CD8-positive, alpha-beta memory T cell (primary cell): ENCODE results near the gene RNF19B. TPM values are rescaled to one million over a fixed set of nuclear protein-coding genes. Genes with fewer than 3 reads are reported as not detected.

Experiments
- CTCF ChIA-PET: fragments of 350-600 bp; sonication (Branson Sonifier 250); formaldehyde crosslinking; loops from one replicate; lab custom pipeline; 2021; ENCODE audit warnings: antibody characterized with exemption; lab: Charles Lee
- POLR2A ChIA-PET: fragments of 350-600 bp; sonication (Branson Sonifier 250); formaldehyde crosslinking; loops from one replicate; lab custom pipeline; 2021; ENCODE audit warnings: antibody characterized with exemption; lab: Charles Lee
- DNase-seq, 5 donors: peaks; one replicate each; pipeline versions ENCODE4 v3.0.0 to v3.0.0-alpha.2; 2020 to 2022; ENCODE audit warnings: mixed read lengths in 1 of 5
- H3K27ac ChIP-seq: one replicate; pipeline ENCODE4 v1.7.0; 2013; ENCODE audit warnings: low read depth, mild to moderate bottlenecking, low read length, moderate library complexity
- H3K27me3 ChIP-seq: 2 replicates; pipeline ENCODE4 v1.7.0; 2013; ENCODE audit warnings: low read length, mild to moderate bottlenecking; ENCODE audit not compliant: insufficient read depth, poor library complexity, severe bottlenecking
- H3K36me3 ChIP-seq: 2 replicates; pipeline ENCODE4 v1.7.0; 2013; ENCODE audit warnings: mild to moderate bottlenecking, low read length, moderate library complexity; ENCODE audit not compliant: insufficient read depth
- H3K4me1 ChIP-seq: 2 replicates; pipeline ENCODE4 v1.7.0; 2013; ENCODE audit warnings: mild to moderate bottlenecking, low read length, moderate library complexity; ENCODE audit not compliant: insufficient read depth
- H3K4me3 ChIP-seq: 2 replicates; pipeline ENCODE4 v1.7.0; 2013; ENCODE audit warnings: mild to moderate bottlenecking, low read length
- H3K9me3 ChIP-seq: 2 replicates; pipeline ENCODE4 v1.7.0; 2013; ENCODE audit warnings: mild to moderate bottlenecking, low read length
- H3K27ac Mint-ChIP-seq, 8 donors: one replicate each; pipeline ENCODE4 v1.8.0; 2020 to 2021; ENCODE audit warnings: mixed read lengths in 8 of 8, mild to moderate bottlenecking in 6 of 8, inconsistent platforms in 3 of 8, moderate library complexity in 3 of 8
- H3K27me3 Mint-ChIP-seq, 2 donors: one replicate each; pipeline ENCODE4 v1.8.0; 2020 to 2021; ENCODE audit warnings: mixed read lengths in 2 of 2, mild to moderate bottlenecking in 1 of 2, moderate library complexity in 1 of 2
- H3K36me3 Mint-ChIP-seq, 3 donors: one replicate each; pipeline ENCODE4 v1.8.0; 2020 to 2021; ENCODE audit warnings: mixed read lengths in 3 of 3, inconsistent platforms in 1 of 3, mild to moderate bottlenecking in 1 of 3
- H3K4me1 Mint-ChIP-seq, 3 donors: one replicate each; pipeline ENCODE4 v1.8.0; 2020 to 2021; ENCODE audit warnings: mixed read lengths in 3 of 3, inconsistent platforms in 1 of 3, mild to moderate bottlenecking in 1 of 3
- H3K4me3 Mint-ChIP-seq, 7 donors: one replicate each; pipeline ENCODE4 v1.8.0; 2020 to 2021; ENCODE audit warnings: mixed read lengths in 7 of 7, mild to moderate bottlenecking in 6 of 7, moderate library complexity in 4 of 7, inconsistent platforms in 2 of 7
- H3K9me3 Mint-ChIP-seq, 5 donors: one replicate each; pipeline ENCODE4 v1.8.0; 2020 to 2022; ENCODE audit warnings: mixed read lengths in 5 of 5, mild to moderate bottlenecking in 3 of 5, moderate library complexity in 2 of 5, inconsistent platforms in 1 of 5
- polyA plus RNA-seq: library from polyadenylated mRNA; unstranded; fragments of 300-500 nt; fragmentation: Illumina TruSeq; gene quantifications from one replicate; pipeline ENCODE4 v1.2.3, GENCODE V29; 2021
- total RNA-seq, 2 experiments: library from RNA; stranded (reverse); gene quantifications; one replicate each; pipeline ENCODE4 v1.2.3, GENCODE V29; 2021

The RNF19B gene
- total and polyA plus RNA-seq, 3 experiments from 2014 or later = 4.3 to 39.9 (median 39.6) TPM

GRCh38 chr1:32898958-32899357, 65.7 kb downstream of the RNF19B start:
- peaks cover 39% of the 10 kb centered on the region for H3K27me3 ChIP-seq
- peaks cover 50 to 64% of the 10 kb centered on the region in 2 donors for H3K27me3 Mint-ChIP-seq
- peak overlapping the region in 1 of 8 donors; percentile 68 for H3K27ac Mint-ChIP-seq
- no peak overlapping the region for H3K27ac ChIP-seq
- H3K4me1 Mint-ChIP-seq = peaks cover 5 to 14% (median 8%) of the 10 kb centered on the region in 3 donors
- peaks cover 7% of the 10 kb centered on the region for H3K4me1 ChIP-seq
- H3K36me3 Mint-ChIP-seq = no peaks in the 10 kb centered on the region
- ChIA-PET POLR2A (no interaction called here), CTCF (interaction anchor here (1.5 to 2.3 kb wide), 2 partner anchors 26 to 108 kb away, joined by 3 to 6 read pairs; no protein-coding TSS in a partner anchor)
- no peaks in the 10 kb centered on the region for H3K36me3 ChIP-seq
- no peak for DNase-seq
- H3K9me3 Mint-ChIP-seq = peaks cover 0 to 2% (median 0%) of the 10 kb centered on the region in 5 donors
- H3K4me3 Mint-ChIP-seq = peak overlapping the region in 2 of 7 donors; percentile 24 to 72
- H3K9me3 ChIP-seq = no peaks in the 10 kb centered on the region
- H3K4me3 ChIP-seq = no peak overlapping the region

GRCh38 chr1:32898056-32898455, 66.6 kb downstream of the RNF19B start:
- Mint-ChIP-seq H3K4me3 (no peak overlapping the region), H3K27ac (peak overlapping the region in 1 of 8 donors; percentile 47), H3K4me1 (peaks cover 5 to 18% (median 11%) of the 10 kb centered on the region in 3 donors), H3K36me3 (no peaks in the 10 kb centered on the region), H3K9me3 (peaks cover 0 to 2% (median 0%) of the 10 kb centered on the region in 5 donors), H3K27me3 (peaks cover 46 to 69% of the 10 kb centered on the region in 2 donors)
- Histone ChIP-seq H3K27ac (no peak overlapping the region), H3K4me3 (no peak overlapping the region), H3K36me3 (no peaks in the 10 kb centered on the region), H3K9me3 (no peaks in the 10 kb centered on the region), H3K27me3 (peaks cover 45% of the 10 kb centered on the region), H3K4me1 (peaks cover 7% of the 10 kb centered on the region)
- CTCF ChIA-PET = interaction anchor here (0.5 to 2.3 kb wide), 3 partner anchors 25 to 109 kb away, joined by 3 to 6 read pairs (median 3); no protein-coding TSS in a partner anchor
- POLR2A ChIA-PET = interaction anchor here (0.5 kb wide), 1 partner anchor 9 kb away, joined by 8 read pairs; no protein-coding TSS in a partner anchor
- no peak for DNase-seq

- Histone ChIP-seq H3K9me3 (no peaks in the 10 kb centered on the region), H3K27me3 (peaks cover 44% of the 10 kb centered on the region), H3K4me3 (no peak overlapping the region), H3K36me3 (no peaks in the 10 kb centered on the region), H3K27ac (no peak overlapping the region), H3K4me1 (peaks cover 7% of the 10 kb centered on the region)
- peaks cover 0 to 2% (median 0%) of the 10 kb centered on the region in 5 donors for H3K9me3 Mint-ChIP-seq
- no peak for DNase-seq
- H3K27me3 Mint-ChIP-seq = peaks cover 43 to 66% of the 10 kb centered on the region in 2 donors
- peaks cover 8 to 23% (median 13%) of the 10 kb centered on the region in 3 donors for H3K4me1 Mint-ChIP-seq
- H3K4me3 Mint-ChIP-seq = no peak overlapping the region
- ChIA-PET POLR2A (interaction anchor here (0.5 kb wide), 1 partner anchor 10 kb away, joined by 8 read pairs; no protein-coding TSS in a partner anchor), CTCF (interaction anchor here (0.9 kb wide), 1 partner anchor 20 kb away, joined by 3 read pairs; no protein-coding TSS in a partner anchor)
- H3K27ac Mint-ChIP-seq = peak overlapping the region in 1 of 8 donors; percentile 47
- H3K36me3 Mint-ChIP-seq = no peaks in the 10 kb centered on the region
Observed at GRCh38 chr1:32897082-32898049, 67.2 kb downstream of the RNF19B start.

- Mint-ChIP-seq H3K36me3 (no peaks in the 10 kb centered on the region), H3K27me3 (peaks cover 44 to 66% of the 10 kb centered on the region in 2 donors), H3K9me3 (peaks cover 0 to 2% (median 0%) of the 10 kb centered on the region in 5 donors), H3K4me1 (peaks cover 11 to 18% (median 14%) of the 10 kb centered on the region in 3 donors), H3K4me3 (no peak overlapping the region), H3K27ac (peak overlapping the region in 1 of 8 donors; percentile 87)
- peaks cover 7% of the 10 kb centered on the region for H3K4me1 ChIP-seq
- H3K9me3 ChIP-seq = no peaks in the 10 kb centered on the region
- no peak for DNase-seq
- ChIA-PET CTCF (interaction anchor here (0.9 kb wide), 1 partner anchor 21 kb away, joined by 3 read pairs; no protein-coding TSS in a partner anchor), POLR2A (no interaction called here)
- peaks cover 45% of the 10 kb centered on the region for H3K27me3 ChIP-seq
- H3K4me3 ChIP-seq = no peak overlapping the region
- H3K27ac ChIP-seq = no peak overlapping the region
- H3K36me3 ChIP-seq = no peaks in the 10 kb centered on the region
Observed at GRCh38 chr1:32896451-32896850, 68.2 kb downstream of the RNF19B start.

- Histone ChIP-seq H3K27ac (no peak overlapping the region), H3K4me1 (peaks cover 3% of the 10 kb centered on the region), H3K27me3 (peaks cover 46% of the 10 kb centered on the region), H3K36me3 (no peaks in the 10 kb centered on the region), H3K4me3 (no peak overlapping the region), H3K9me3 (no peaks in the 10 kb centered on the region)
- H3K36me3 Mint-ChIP-seq = no peaks in the 10 kb centered on the region
- peaks cover 41 to 72% of the 10 kb centered on the region in 2 donors for H3K27me3 Mint-ChIP-seq
- peaks cover 8 to 14% (median 11%) of the 10 kb centered on the region in 3 donors for H3K4me1 Mint-ChIP-seq
- no peak for DNase-seq
- H3K4me3 Mint-ChIP-seq = no peak overlapping the region
- peaks cover 0 to 2% (median 0%) of the 10 kb centered on the region in 5 donors for H3K9me3 Mint-ChIP-seq
- H3K27ac Mint-ChIP-seq = no peak overlapping the region
- CTCF ChIA-PET = interaction anchor here (1.3 kb wide), 1 partner anchor 10 kb away, joined by 3 read pairs; no protein-coding TSS in a partner anchor
- POLR2A ChIA-PET = no interaction called here
Observed at GRCh38 chr1:32895325-32896215, 69.0 kb downstream of the RNF19B start.

GRCh38 chr1:32894681-32895080, 69.9 kb downstream of the RNF19B start:
- Histone ChIP-seq H3K27me3 (peaks cover 45% of the 10 kb centered on the region), H3K36me3 (no peaks in the 10 kb centered on the region), H3K4me3 (no peak overlapping the region), H3K9me3 (no peaks in the 10 kb centered on the region), H3K27ac (no peak overlapping the region), H3K4me1 (no peaks in the 10 kb centered on the region)
- Mint-ChIP-seq H3K9me3 (peaks cover 0 to 2% (median 0%) of the 10 kb centered on the region in 5 donors), H3K27me3 (peaks cover 44 to 72% of the 10 kb centered on the region in 2 donors), H3K27ac (no peak overlapping the region), H3K36me3 (peaks cover 0 to 7% (median 0%) of the 10 kb centered on the region in 3 donors), H3K4me1 (peaks cover 8 to 12% (median 9%) of the 10 kb centered on the region in 3 donors), H3K4me3 (no peak overlapping the region)
- ChIA-PET CTCF (interaction anchor here (1.3 kb wide), 1 partner anchor 9 kb away, joined by 3 read pairs; no protein-coding TSS in a partner anchor), POLR2A (no interaction called here)
- DNase-seq = no peak

- H3K36me3 Mint-ChIP-seq = peaks cover 0 to 10% (median 0%) of the 10 kb centered on the region in 3 donors
- ChIA-PET CTCF (no interaction called here), POLR2A (no interaction called here)
- Histone ChIP-seq H3K27ac (no peak overlapping the region), H3K9me3 (no peaks in the 10 kb centered on the region), H3K27me3 (peaks cover 43% of the 10 kb centered on the region), H3K36me3 (no peaks in the 10 kb centered on the region), H3K4me1 (no peaks in the 10 kb centered on the region), H3K4me3 (no peak overlapping the region)
- no peak for DNase-seq
- peaks cover 8 to 12% (median 9%) of the 10 kb centered on the region in 3 donors for H3K4me1 Mint-ChIP-seq
- H3K9me3 Mint-ChIP-seq = peaks cover 0 to 2% (median 0%) of the 10 kb centered on the region in 5 donors
- peaks cover 47 to 72% of the 10 kb centered on the region in 2 donors for H3K27me3 Mint-ChIP-seq
- H3K4me3 Mint-ChIP-seq = peak overlapping the region in 5 of 7 donors; percentile 24 to 64 (median 47)
- no peak overlapping the region for H3K27ac Mint-ChIP-seq
Observed at GRCh38 chr1:32894019-32894600, 70.5 kb downstream of the RNF19B start.
